Naive thymus-derived CD4-positive, alpha-beta T cell (primary cell): ENCODE results near the gene RER1. TPM values are rescaled to one million over a fixed set of nuclear protein-coding genes. Genes with fewer than 3 reads are reported as not detected.
"Not testable (repeated sequence)": the region's sequence is repeated elsewhere in the genome, so short reads cannot be mapped to it uniquely, and the experiment has no call there.

Experiments
- ATAC-seq: fragments of 150-1000 bp; cut with Tn5 transposase; 2 replicates; pipeline ENCODE4 v1.10.0; 2021; ENCODE audit warnings: mild to moderate bottlenecking, moderate library complexity
- CTCF ChIA-PET: fragments of 350-600 bp; sonication (Branson Sonifier 250); formaldehyde crosslinking; loops from one replicate; lab custom pipeline; 2021; ENCODE audit warnings: antibody characterized with exemption; lab: Charles Lee
- POLR2A ChIA-PET: fragments of 350-600 bp; sonication (Branson Sonifier 250); formaldehyde crosslinking; loops from one replicate; lab custom pipeline; 2021; ENCODE audit warnings: antibody characterized with exemption, inconsistent platforms; lab: Charles Lee
- DNase-seq, 9 donors: peaks; one replicate each; pipeline versions ENCODE4 v3.0.0 to v3.0.0-alpha.2; 2020 to 2022; ENCODE audit warnings: mixed read lengths in 1 of 9
- H3K27ac ChIP-seq: one replicate; pipeline ENCODE4 v1.7.0; 2013; ENCODE audit warnings: mild to moderate bottlenecking, low read depth, low read length, moderate library complexity
- H3K27me3 ChIP-seq, 2 donors: one replicate each; pipeline ENCODE4 v1.7.0; 2013; ENCODE audit warnings: low read length in 2 of 2, mild to moderate bottlenecking in 2 of 2, moderate library complexity in 2 of 2; ENCODE audit not compliant: control insufficient read depth in 2 of 2, insufficient read depth in 2 of 2
- H3K36me3 ChIP-seq, 3 experiments: 1 replicate in 2 of 3; 2 replicates in 1 of 3; pipeline ENCODE4 v1.7.0; 2013; ENCODE audit warnings: low read length in 3 of 3, mild to moderate bottlenecking in 3 of 3, moderate library complexity in 1 of 3; ENCODE audit not compliant: insufficient read depth in 3 of 3, control insufficient read depth in 2 of 3
- H3K4me1 ChIP-seq, 2 donors: one replicate each; pipeline ENCODE4 v1.7.0; 2013; ENCODE audit warnings: low read length in 2 of 2, mild to moderate bottlenecking in 2 of 2, moderate library complexity in 1 of 2; ENCODE audit not compliant: control insufficient read depth in 2 of 2, insufficient read depth in 2 of 2
- H3K4me3 ChIP-seq: 2 replicates; pipeline ENCODE4 v1.7.0; 2013; ENCODE audit warnings: mild to moderate bottlenecking, low read length
- H3K9me3 ChIP-seq, 3 experiments: 1 replicate in 2 of 3; 2 replicates in 1 of 3; pipeline ENCODE4 v1.7.0; 2013; ENCODE audit warnings: low read length in 3 of 3; ENCODE audit not compliant: control insufficient read depth in 2 of 3
- H3K27ac Mint-ChIP-seq, 9 donors: one replicate each; pipeline ENCODE4 v1.8.0; 2020 to 2022; ENCODE audit warnings: mixed read lengths in 9 of 9, mild to moderate bottlenecking in 8 of 9, moderate library complexity in 5 of 9, inconsistent platforms in 2 of 9
- H3K27me3 Mint-ChIP-seq, 5 donors: one replicate each; pipeline ENCODE4 v1.8.0; 2021 to 2022; ENCODE audit warnings: mixed read lengths in 5 of 5, mild to moderate bottlenecking in 1 of 5
- H3K36me3 Mint-ChIP-seq, 5 donors: one replicate each; pipeline ENCODE4 v1.8.0; 2020 to 2022; ENCODE audit warnings: mixed read lengths in 5 of 5, mild to moderate bottlenecking in 3 of 5, inconsistent platforms in 1 of 5
- H3K4me1 Mint-ChIP-seq, 7 donors: one replicate each; pipeline ENCODE4 v1.8.0; 2020 to 2022; ENCODE audit warnings: mixed read lengths in 7 of 7, mild to moderate bottlenecking in 3 of 7, inconsistent platforms in 1 of 7
- H3K4me3 Mint-ChIP-seq, 10 donors: one replicate each; pipeline ENCODE4 v1.8.0; 2020 to 2022; ENCODE audit warnings: mild to moderate bottlenecking in 10 of 10, mixed read lengths in 10 of 10, moderate library complexity in 6 of 10, inconsistent platforms in 2 of 10
- H3K9me3 Mint-ChIP-seq, 11 donors: one replicate each; pipeline ENCODE4 v1.8.0; 2020 to 2022; ENCODE audit warnings: mixed read lengths in 11 of 11, mild to moderate bottlenecking in 4 of 11, inconsistent platforms in 1 of 11, moderate library complexity in 1 of 11
- intact Hi-C, 2 donors: fragments of 100-400 bp; cut with micrococcal nuclease; formaldehyde crosslinking; loops; one replicate each; pipeline ENCODE4 v1.15.1; 2023
- polyA plus RNA-seq, 2 donors: library from polyadenylated mRNA; unstranded; fragments of 300-500 nt; fragmentation: Illumina TruSeq; gene quantifications; one replicate each; pipeline ENCODE4 v1.2.3, GENCODE V29; 2021
- total RNA-seq, 6 experiments: library from RNA in 5 of 6; stranded (reverse) in 5 of 6; gene quantifications; 1 replicate in 5 of 6; 2 replicates in 1 of 6; pipeline ENCODE4 v1.2.3 and lab custom pipeline; 2021 to 2026

Gene RER1
- total and polyA plus RNA-seq, 7 experiments from 2014 or later, result 71.0 to 150 (median 116) TPM

DNA sequence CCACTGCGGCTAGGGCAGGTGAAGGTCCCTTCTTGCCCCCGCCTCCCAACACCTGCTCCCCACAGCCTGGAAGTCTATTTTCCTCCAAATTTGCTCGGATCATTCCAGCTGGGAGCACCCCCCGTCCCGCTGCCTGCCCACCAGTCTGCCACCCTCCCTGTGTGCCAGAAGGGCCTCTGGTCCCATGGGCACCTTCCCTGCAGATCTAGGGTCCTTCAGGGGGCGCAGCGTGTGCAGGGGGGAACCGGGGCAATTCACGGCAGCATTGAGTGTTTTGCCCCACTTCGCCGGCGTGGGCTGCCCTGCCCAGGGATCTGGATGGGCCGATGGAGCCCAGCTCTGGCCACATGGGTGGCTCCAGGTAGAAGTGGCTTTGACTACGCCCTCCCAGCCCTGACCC lies 47.0 kb downstream of the RER1 start:
- H3K9me3 Mint-ChIP-seq, result peaks cover 0 to 1% (median 0%) of the 10 kb centered on the region in 11 donors
- no peak overlapping the region for H3K4me3 Mint-ChIP-seq
- ATAC-seq (no peak), DNase-seq (no peak)
- peaks cover 0 to 1% (median 0%) of the 10 kb centered on the region in 7 donors for H3K4me1 Mint-ChIP-seq
- ChIA-PET POLR2A (no interaction called here), CTCF (no interaction called here)
- peaks cover 0 to 7% (median 0%) of the 10 kb centered on the region in 5 donors for H3K27me3 Mint-ChIP-seq
- no peak overlapping the region for H3K27ac Mint-ChIP-seq
- no peak overlapping the region for H3K27ac ChIP-seq
- H3K36me3 Mint-ChIP-seq, result no peaks in the 10 kb centered on the region
- no peaks in the 10 kb centered on the region for H3K36me3 ChIP-seq
- intact Hi-C loops, result no loop called here
- H3K4me1 ChIP-seq, result no peaks in the 10 kb centered on the region
- H3K4me3 ChIP-seq, result no peak overlapping the region
- peaks cover 0 to 3% of the 10 kb centered on the region in 2 donors for H3K27me3 ChIP-seq
- H3K9me3 ChIP-seq, result no peaks in the 10 kb centered on the region

DNA sequence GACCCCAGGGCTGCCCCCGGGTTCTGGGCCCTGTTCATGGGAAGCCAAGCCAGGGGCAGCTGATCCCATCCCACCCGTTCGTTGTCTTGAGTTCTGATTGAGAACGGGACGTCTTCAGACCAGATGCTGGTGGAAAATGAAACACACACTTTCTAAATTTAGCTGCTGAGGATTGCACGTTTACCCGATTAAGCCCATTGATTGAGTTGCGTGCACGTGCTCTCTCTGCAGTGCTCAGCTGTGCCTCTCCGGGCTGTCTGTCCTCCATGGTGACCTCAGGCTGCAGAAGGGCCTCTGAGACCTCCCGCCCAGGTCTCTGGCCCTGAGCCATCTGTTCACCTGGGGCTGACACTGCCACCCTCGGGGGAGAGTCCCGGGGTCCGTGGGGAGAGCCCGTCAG lies 47.7 kb downstream of the RER1 start:
- peaks cover 0 to 1% (median 0%) of the 10 kb centered on the region in 7 donors for H3K4me1 Mint-ChIP-seq
- H3K36me3 Mint-ChIP-seq, result no peaks in the 10 kb centered on the region
- H3K9me3 ChIP-seq, result no peaks in the 10 kb centered on the region
- H3K36me3 ChIP-seq, result no peaks in the 10 kb centered on the region
- no peak overlapping the region for H3K4me3 ChIP-seq
- H3K27me3 Mint-ChIP-seq, result peaks cover 0 to 7% (median 0%) of the 10 kb centered on the region in 5 donors
- intact Hi-C loops, result no loop called here
- POLR2A ChIA-PET, result no interaction called here
- ATAC-seq (no peak), DNase-seq (no peak)
- peaks cover 0 to 1% (median 0%) of the 10 kb centered on the region in 11 donors for H3K9me3 Mint-ChIP-seq
- H3K27ac ChIP-seq, result no peak overlapping the region
- no peak overlapping the region for H3K27ac Mint-ChIP-seq
- H3K4me3 Mint-ChIP-seq, result no peak overlapping the region
- H3K4me1 ChIP-seq, result no peaks in the 10 kb centered on the region
- CTCF ChIA-PET, result no interaction called here
- peaks cover 2 to 3% of the 10 kb centered on the region in 2 donors for H3K27me3 ChIP-seq

DNA sequence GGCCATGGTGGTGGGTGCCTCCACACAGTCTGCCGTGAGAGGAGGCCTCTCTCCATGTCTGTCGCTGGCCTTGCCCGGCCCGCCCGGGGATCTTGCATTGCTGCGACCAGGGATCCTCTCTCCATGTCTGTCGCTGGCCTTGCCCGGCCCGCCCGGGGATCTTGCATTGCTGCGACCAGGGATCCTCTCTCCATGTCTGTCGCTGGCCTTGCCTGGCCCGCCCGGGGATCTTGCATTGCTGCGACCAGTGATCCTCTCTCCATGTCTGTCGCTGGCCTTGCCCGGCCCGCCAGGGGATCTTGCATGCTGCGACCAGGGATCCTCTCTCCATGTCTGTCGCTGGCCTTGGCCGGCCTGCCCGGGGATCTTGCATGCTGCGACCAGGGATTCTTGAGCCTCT lies 48.7 kb downstream of the RER1 start:
- H3K36me3 Mint-ChIP-seq, H3K4me3 Mint-ChIP-seq, H3K36me3 ChIP-seq, H3K4me3 ChIP-seq, POLR2A ChIA-PET, CTCF ChIA-PET, H3K27ac ChIP-seq, H3K27me3 ChIP-seq, intact Hi-C loops, H3K4me1 ChIP-seq, H3K27ac Mint-ChIP-seq, H3K4me1 Mint-ChIP-seq, DNase-seq, ATAC-seq, H3K9me3 Mint-ChIP-seq, H3K9me3 ChIP-seq: not testable (repeated sequence)
- H3K27me3 Mint-ChIP-seq, result peaks cover 0 to 15% (median 5%) of the 10 kb centered on the region in 5 donors

DNA sequence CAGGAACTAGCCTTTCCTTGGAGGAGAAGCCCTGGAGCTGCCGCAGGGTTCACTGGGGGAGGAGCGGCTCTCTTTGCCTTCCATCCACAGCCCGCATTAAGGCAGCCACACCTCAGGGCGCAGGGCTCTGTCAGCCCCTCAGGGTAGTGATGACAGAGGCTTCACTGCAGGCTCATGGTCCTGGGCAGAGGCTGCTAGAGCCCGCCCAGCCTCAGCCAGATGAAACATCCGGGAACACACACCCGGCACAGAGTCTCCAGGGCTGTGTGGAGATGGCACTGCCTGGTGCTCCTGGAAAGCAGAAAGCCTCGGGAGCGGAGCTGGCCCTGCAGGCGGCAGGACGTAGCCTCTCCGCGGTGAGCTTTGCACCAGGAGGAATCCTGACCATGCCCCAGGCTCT lies 50.1 kb downstream of the RER1 start:
- intact Hi-C loops, result no loop called here
- no peaks in the 10 kb centered on the region for H3K4me1 ChIP-seq
- H3K27me3 ChIP-seq, result peaks cover 7% of the 10 kb centered on the region in 2 donors
- no peak overlapping the region for H3K27ac ChIP-seq
- H3K4me1 Mint-ChIP-seq, result peaks cover 0 to 1% (median 0%) of the 10 kb centered on the region in 7 donors
- peaks cover 0 to 15% (median 5%) of the 10 kb centered on the region in 5 donors for H3K27me3 Mint-ChIP-seq
- no peaks in the 10 kb centered on the region for H3K36me3 Mint-ChIP-seq
- CTCF ChIA-PET, result interaction anchor here (0.5 kb wide), 1 partner anchor 417 kb away, joined by 3 read pairs; no protein-coding TSS in a partner anchor
- peaks cover 0 to 1% (median 0%) of the 10 kb centered on the region in 11 donors for H3K9me3 Mint-ChIP-seq
- H3K4me3 ChIP-seq, result no peak overlapping the region
- DNase-seq (no peak), ATAC-seq (no peak)
- no peak overlapping the region for H3K27ac Mint-ChIP-seq
- no peaks in the 10 kb centered on the region for H3K36me3 ChIP-seq
- peak overlapping the region in 1 of 10 donors; percentile 65 for H3K4me3 Mint-ChIP-seq
- H3K9me3 ChIP-seq, result no peaks in the 10 kb centered on the region
- POLR2A ChIA-PET, result no interaction called here

DNA sequence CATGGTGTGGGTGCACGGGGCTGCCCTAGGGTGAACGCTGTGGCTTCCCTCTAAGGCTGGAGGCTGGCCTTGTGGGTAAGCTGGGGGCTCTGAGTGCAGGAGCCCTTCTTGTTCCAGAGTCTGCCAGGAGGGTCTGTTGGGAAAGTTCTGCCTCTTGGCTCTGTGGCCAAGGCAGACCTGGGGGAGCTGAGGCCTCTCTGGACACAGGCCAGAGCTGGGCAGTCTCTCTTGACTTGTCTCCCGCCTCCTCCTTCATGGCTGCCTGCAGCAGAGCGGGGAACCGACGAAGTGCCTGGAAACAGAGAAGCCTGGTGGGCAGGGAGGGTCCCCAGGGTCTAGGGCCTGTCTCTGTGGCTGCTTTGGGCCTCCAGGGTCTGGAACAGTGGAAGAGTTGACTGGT lies 51.0 kb downstream of the RER1 start:
- DNase-seq, result no peak
- Histone ChIP-seq H3K27ac (no peak overlapping the region), H3K4me3 (no peak overlapping the region), H3K27me3 (peaks cover 7% of the 10 kb centered on the region in 2 donors), H3K36me3 (no peaks in the 10 kb centered on the region), H3K4me1 (no peaks in the 10 kb centered on the region), H3K9me3 (no peaks in the 10 kb centered on the region)
- Mint-ChIP-seq H3K4me3 (peak overlapping the region in 3 of 10 donors; percentile 19 to 65 (median 52)), H3K27me3 (peaks cover 0 to 15% (median 5%) of the 10 kb centered on the region in 5 donors), H3K9me3 (no peaks in the 10 kb centered on the region), H3K4me1 (peaks cover 0 to 3% (median 0%) of the 10 kb centered on the region in 7 donors), H3K27ac (no peak overlapping the region), H3K36me3 (no peaks in the 10 kb centered on the region)
- intact Hi-C loops, result no loop called here
- no peak for ATAC-seq
- ChIA-PET CTCF (interaction anchor here (1.6 kb wide), 1 partner anchor 105 kb away, joined by 4 read pairs; no protein-coding TSS in a partner anchor), POLR2A (no interaction called here)

DNA sequence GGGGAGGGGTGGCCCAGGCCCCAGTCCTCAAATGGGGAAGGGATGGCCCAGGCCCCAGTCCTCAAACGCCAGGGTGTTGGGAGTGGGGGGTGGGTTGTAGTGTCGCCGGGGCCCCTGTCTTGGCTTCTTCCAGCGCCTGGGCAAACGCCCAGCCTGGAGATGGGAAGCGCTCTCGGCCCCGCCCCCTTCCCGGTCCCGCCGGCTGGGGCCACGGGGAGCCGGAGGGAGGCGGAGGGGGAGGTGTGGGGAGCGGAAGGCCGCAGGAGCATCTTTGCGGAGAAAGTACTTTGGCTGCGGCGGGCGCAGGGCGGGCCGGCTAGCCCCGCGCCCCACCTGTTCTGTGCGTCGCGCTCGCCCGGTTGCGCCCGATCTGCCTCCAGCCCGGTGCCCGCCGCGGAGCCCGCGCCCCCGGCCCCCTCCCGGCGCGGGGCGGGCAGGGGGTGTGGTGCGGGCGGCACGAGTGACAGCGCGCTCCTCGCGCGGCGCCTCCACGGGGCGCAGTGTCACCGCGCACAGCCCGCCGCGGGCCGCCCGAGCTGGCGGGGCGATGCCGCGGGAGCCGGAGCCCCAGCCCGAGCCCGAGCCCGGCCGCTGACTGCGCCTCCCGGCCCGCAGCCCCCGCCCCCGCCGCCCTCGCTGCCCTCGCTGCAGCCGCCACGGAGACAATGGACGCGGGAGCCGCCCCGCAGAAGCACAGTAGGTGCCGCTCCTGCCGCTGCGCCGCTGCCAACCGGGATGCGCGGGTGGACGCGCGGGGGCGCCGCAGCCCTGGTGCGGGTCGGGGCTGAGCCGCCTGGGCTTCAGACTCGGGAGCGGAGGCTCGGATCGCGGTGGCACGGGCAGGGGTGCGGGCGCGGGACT lies 51.9 kb downstream of the RER1 start:
- H3K9me3 Mint-ChIP-seq, result no peaks in the 10 kb centered on the region
- H3K27ac Mint-ChIP-seq, result no peak overlapping the region
- POLR2A ChIA-PET, result interaction anchor here (0.6 kb wide), 1 partner anchor 27 kb away, joined by 3 read pairs; no protein-coding TSS in a partner anchor
- peak overlapping the region in 1 of 10 donors; percentile 60 for H3K4me3 Mint-ChIP-seq
- CTCF ChIA-PET, result interaction anchor here (1.4 to 1.6 kb wide), 2 partner anchors 81 to 104 kb away, joined by 4 read pairs; no protein-coding TSS in a partner anchor
- no peaks in the 10 kb centered on the region for H3K36me3 Mint-ChIP-seq
- peak; percentile 30 for ATAC-seq
- H3K9me3 ChIP-seq, result no peaks in the 10 kb centered on the region
- peaks cover 0 to 15% (median 5%) of the 10 kb centered on the region in 5 donors for H3K27me3 Mint-ChIP-seq
- DNase-seq, result peak in 4 of 9 donors; percentile 13 to 30 (median 23)
- peaks cover 0 to 2% (median 0%) of the 10 kb centered on the region in 7 donors for H3K4me1 Mint-ChIP-seq
- H3K27me3 ChIP-seq, result peaks cover 7% of the 10 kb centered on the region in 2 donors
- H3K4me1 ChIP-seq, result no peaks in the 10 kb centered on the region
- H3K36me3 ChIP-seq, result no peaks in the 10 kb centered on the region
- no peak overlapping the region for H3K27ac ChIP-seq
- no peak overlapping the region for H3K4me3 ChIP-seq
- intact Hi-C loops, result no loop called here
